HL-60 (cell line): ENCODE data around the gene ENOX1.

Experiments
- DNase-seq, 2 experiments: peaks; one replicate each; pipeline ENCODE4 v3.0.0-alpha.2; 2010 to 2020; ENCODE audit warnings: low read depth in 1 of 2, low spot score in 1 of 2
- H3K27ac ChIP-seq: fragments of 250-450 bp; sonication (Bioruptor Pico); replicated peaks from 2 replicates; pipeline ENCODE4 v1.5.1; 2020; ENCODE audit warnings: mild to moderate bottlenecking, moderate library complexity
- H3K27me3 ChIP-seq: fragments of 250-450 bp; sonication (Bioruptor Pico); 2 replicates; pipeline ENCODE4 v1.5.1; 2021; ENCODE audit warnings: mild to moderate bottlenecking, moderate library complexity; ENCODE audit not compliant: insufficient read depth, poor library complexity, severe bottlenecking
- H3K4me3 ChIP-seq: replicated peaks from 2 replicates; pipeline ENCODE4 v1.5.1; 2011; ENCODE audit warnings: mild to moderate bottlenecking, control low read depth, low read length; ENCODE audit not compliant: insufficient read depth
- GABPA ChIP-seq: IDR thresholded peaks from 2 replicates; pipeline ENCODE4 v1.6.1; 2012; ENCODE audit warnings: low read depth
- POLR2AphosphoS5 ChIP-seq: IDR thresholded peaks from 2 replicates; pipeline ENCODE4 v1.6.1; 2012; ENCODE audit warnings: low read depth
- SPI1 ChIP-seq: IDR thresholded peaks from 2 replicates; pipeline ENCODE4 v1.6.1; 2012; ENCODE audit warnings: low read depth, mild to moderate bottlenecking, borderline replicate concordance
- TF ChIP-seq, protein P1 (sequence below): IDR thresholded peaks from 2 replicates; pipeline ENCODE4 v1.6.1; 2012; ENCODE audit warnings: low read depth; ENCODE audit not compliant: insufficient replicate concordance
- TF ChIP-seq, protein P2 (sequence below): IDR thresholded peaks from one replicate; pipeline ENCODE4 v1.5.1; 2011; ENCODE audit warnings: low read length, control low read depth, inconsistent platforms; ENCODE audit not compliant: insufficient read depth

Gene ENOX1

DNA sequence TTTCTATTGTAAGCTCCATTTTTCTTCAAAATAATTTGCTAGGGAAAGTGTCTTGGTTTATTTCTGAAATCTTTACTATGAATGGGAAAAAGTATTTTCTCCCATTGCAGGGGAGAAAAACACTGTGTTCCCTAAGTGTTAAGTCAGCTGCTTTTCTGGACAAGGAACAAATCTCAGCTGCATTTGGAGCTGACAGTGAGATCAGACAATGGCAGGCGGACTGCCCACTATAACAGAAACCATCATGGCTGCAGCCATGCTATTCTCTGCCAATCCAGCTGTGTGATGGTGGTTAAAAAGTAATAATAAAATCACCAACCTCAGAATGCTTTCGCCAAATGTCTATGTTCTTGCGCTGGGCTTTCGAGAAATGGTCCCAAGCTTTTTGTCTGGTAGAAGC, 460.7 kb downstream of the ENOX1 start:
- TF ChIP-seq GABPA: no peak
- TF ChIP-seq, protein P1, sequence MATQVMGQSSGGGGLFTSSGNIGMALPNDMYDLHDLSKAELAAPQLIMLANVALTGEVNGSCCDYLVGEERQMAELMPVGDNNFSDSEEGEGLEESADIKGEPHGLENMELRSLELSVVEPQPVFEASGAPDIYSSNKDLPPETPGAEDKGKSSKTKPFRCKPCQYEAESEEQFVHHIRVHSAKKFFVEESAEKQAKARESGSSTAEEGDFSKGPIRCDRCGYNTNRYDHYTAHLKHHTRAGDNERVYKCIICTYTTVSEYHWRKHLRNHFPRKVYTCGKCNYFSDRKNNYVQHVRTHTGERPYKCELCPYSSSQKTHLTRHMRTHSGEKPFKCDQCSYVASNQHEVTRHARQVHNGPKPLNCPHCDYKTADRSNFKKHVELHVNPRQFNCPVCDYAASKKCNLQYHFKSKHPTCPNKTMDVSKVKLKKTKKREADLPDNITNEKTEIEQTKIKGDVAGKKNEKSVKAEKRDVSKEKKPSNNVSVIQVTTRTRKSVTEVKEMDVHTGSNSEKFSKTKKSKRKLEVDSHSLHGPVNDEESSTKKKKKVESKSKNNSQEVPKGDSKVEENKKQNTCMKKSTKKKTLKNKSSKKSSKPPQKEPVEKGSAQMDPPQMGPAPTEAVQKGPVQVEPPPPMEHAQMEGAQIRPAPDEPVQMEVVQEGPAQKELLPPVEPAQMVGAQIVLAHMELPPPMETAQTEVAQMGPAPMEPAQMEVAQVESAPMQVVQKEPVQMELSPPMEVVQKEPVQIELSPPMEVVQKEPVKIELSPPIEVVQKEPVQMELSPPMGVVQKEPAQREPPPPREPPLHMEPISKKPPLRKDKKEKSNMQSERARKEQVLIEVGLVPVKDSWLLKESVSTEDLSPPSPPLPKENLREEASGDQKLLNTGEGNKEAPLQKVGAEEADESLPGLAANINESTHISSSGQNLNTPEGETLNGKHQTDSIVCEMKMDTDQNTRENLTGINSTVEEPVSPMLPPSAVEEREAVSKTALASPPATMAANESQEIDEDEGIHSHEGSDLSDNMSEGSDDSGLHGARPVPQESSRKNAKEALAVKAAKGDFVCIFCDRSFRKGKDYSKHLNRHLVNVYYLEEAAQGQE: no peak
- TF ChIP-seq, protein P2, sequence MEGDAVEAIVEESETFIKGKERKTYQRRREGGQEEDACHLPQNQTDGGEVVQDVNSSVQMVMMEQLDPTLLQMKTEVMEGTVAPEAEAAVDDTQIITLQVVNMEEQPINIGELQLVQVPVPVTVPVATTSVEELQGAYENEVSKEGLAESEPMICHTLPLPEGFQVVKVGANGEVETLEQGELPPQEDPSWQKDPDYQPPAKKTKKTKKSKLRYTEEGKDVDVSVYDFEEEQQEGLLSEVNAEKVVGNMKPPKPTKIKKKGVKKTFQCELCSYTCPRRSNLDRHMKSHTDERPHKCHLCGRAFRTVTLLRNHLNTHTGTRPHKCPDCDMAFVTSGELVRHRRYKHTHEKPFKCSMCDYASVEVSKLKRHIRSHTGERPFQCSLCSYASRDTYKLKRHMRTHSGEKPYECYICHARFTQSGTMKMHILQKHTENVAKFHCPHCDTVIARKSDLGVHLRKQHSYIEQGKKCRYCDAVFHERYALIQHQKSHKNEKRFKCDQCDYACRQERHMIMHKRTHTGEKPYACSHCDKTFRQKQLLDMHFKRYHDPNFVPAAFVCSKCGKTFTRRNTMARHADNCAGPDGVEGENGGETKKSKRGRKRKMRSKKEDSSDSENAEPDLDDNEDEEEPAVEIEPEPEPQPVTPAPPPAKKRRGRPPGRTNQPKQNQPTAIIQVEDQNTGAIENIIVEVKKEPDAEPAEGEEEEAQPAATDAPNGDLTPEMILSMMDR: no peak
- no peak for TF ChIP-seq SPI1
- TF ChIP-seq POLR2AphosphoS5: no peak
- no peak for DNase-seq

DNA sequence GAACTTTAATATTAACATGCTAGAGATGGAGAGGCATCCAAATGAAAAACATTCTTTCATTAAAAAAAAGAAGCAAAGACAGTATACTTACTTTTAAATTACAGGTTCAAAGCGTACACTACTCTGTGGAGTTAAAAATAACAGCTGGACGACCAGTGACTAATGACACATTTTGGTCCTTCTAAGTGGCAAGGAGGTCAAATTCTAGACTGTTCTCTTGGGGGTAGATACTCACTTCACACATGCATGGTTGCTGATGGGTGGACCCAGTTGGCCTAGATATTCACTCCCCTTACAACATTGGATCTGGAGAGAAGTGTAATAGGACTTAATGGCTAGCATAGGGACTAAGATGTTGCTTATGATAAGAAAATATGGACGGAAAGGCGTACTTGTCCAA, 461.1 kb downstream of the ENOX1 start:
- no peak overlapping the region for H3K27ac ChIP-seq
- TF ChIP-seq, protein P2: no peak
- TF ChIP-seq, protein P1: no peak
- no peak for TF ChIP-seq POLR2AphosphoS5
- no peak for TF ChIP-seq SPI1
- no peak for TF ChIP-seq GABPA
- DNase-seq: no peak
- H3K27me3 ChIP-seq: peaks cover 3% of the 10 kb centered on the region
- H3K4me3 ChIP-seq: no peak overlapping the region

More for the DNA sequence above, 460.7 kb downstream of the ENOX1 start:
- Histone ChIP-seq H3K27ac (no peak overlapping the region), H3K27me3 (peaks cover 3% of the 10 kb centered on the region), H3K4me3 (no peak overlapping the region)

DNA sequence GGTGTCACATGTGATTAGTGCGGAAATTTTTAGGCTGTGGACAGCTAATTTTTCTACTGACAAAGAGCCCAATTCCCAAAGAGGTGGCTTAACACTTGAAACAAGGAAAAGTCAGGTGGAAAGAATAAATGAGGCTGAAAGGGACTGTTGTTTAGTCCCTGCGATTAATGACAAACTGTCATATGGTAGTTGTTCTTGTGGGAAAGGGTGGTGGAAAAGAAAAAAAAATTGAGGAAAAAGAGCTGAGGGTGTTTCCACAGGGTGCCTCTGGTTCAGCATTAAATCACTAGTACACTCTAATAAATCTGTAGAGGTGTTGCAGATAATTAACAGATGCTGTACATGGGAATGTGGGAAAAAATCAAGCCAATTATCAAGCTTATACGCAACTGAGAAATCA, 462.6 kb downstream of the ENOX1 start:
- no peak for DNase-seq
- Histone ChIP-seq H3K27ac (no peak overlapping the region), H3K4me3 (no peak overlapping the region), H3K27me3 (peaks cover 3% of the 10 kb centered on the region)
- TF ChIP-seq SPI1 (no peak), GABPA (no peak), POLR2AphosphoS5 (no peak)
- TF ChIP-seq, protein P1: no peak
- TF ChIP-seq, protein P2: no peak
